Urothelium cell line (cell line): ENCODE data around the gene ZBTB32.

Experiments used
- DNase-seq: peaks from one replicate; pipeline ENCODE4 v3.0.0; 2011; ENCODE audit warnings: low spot score, mixed read lengths
- FAIRE-seq: peaks from 2 replicates; lab custom pipeline; 2011; peaks lifted over from hg19 to GRCh38; lab: Jason Lieb, UNC

ZBTB32 gene

GRCh38 chr19:35733180-35734125 is 29.1 kb downstream of the ZBTB32 start:
- FAIRE-seq: no peak
- DNase-seq: no peak

- FAIRE-seq: no peak
These were observed 29.9 kb downstream of the ZBTB32 start for GRCh38 chr19:35734273-35734672.

GRCh38 chr19:35734889-35735288 is 30.5 kb downstream of the ZBTB32 start:
- FAIRE-seq (no peak), DNase-seq (no peak)

More at GRCh38 chr19:35734273-35734672, 29.9 kb downstream of the ZBTB32 start:
- no peak for DNase-seq

GRCh38 chr19:35736913-35737886 is 32.8 kb downstream of the ZBTB32 start:
- no peak for FAIRE-seq
- no peak for DNase-seq

- DNase-seq (no peak), FAIRE-seq (peak; percentile 50)
These were observed 33.9 kb downstream of the ZBTB32 start for GRCh38 chr19:35738021-35738886.

GRCh38 chr19:35738887-35739229 is 34.5 kb downstream of the ZBTB32 start:
- DNase-seq (no peak), FAIRE-seq (no peak)

- FAIRE-seq (no peak), DNase-seq (no peak)
These were observed 35.1 kb downstream of the ZBTB32 start for GRCh38 chr19:35739275-35740107.

GRCh38 chr19:35740108-35740422 is 35.7 kb downstream of the ZBTB32 start:
- DNase-seq (no peak), FAIRE-seq (no peak)

GRCh38 chr19:35740423-35741202 is 36.3 kb downstream of the ZBTB32 start:
- DNase-seq (peak; percentile 93), FAIRE-seq (no peak)

- FAIRE-seq (no peak), DNase-seq (no peak)
These were observed 36.8 kb downstream of the ZBTB32 start for GRCh38 chr19:35741203-35741515.

GRCh38 chr19:35742121-35742724 is 37.9 kb downstream of the ZBTB32 start, which contains the start of gene IGFLR1:
Gene IGFLR1, minus strand, starts transcription at chr19:35742452. Its CDS starts 1,272 bp downstream, at chr19:35741180.
- FAIRE-seq (no peak), DNase-seq (no peak)

- no peak for DNase-seq
These were observed 39.5 kb downstream of the ZBTB32 start for GRCh38 chr19:35743640-35744429.

GRCh38 chr19:35744430-35745327 is 40.3 kb downstream of the ZBTB32 start:
- FAIRE-seq (no peak), DNase-seq (peak; percentile 93)

More at GRCh38 chr19:35743640-35744429, 39.5 kb downstream of the ZBTB32 start:
- FAIRE-seq: no peak

- FAIRE-seq: no peak
- DNase-seq: peak; percentile 96
These were observed 41.1 kb downstream of the ZBTB32 start, which contains the start of the genes PSENEN and U2AF1L4 for GRCh38 chr19:35745328-35746086. Gene PSENEN, plus strand, starts transcription at chr19:35745651. Its CDS starts 280 bp downstream, at chr19:35745931. Gene U2AF1L4, minus strand, starts transcription at chr19:35745418. Its CDS starts 27 bp downstream, at chr19:35745391.

GRCh38 chr19:35746087-35746462 is 41.7 kb downstream of the ZBTB32 start:
- FAIRE-seq (no peak), DNase-seq (no peak)

GRCh38 chr19:35746531-35746930 is 42.2 kb downstream of the ZBTB32 start:
- DNase-seq (no peak), FAIRE-seq (no peak)
